Adrenal gland (tissue), 12 donors: Measurements from ENCODE around the gene FMNL2. TPM values are rescaled to one million over a fixed set of nuclear protein-coding genes. Genes with fewer than 3 reads are reported as not detected.

ENCODE experiments used
- DNase-seq, 7 donors: peaks; one replicate each; pipeline ENCODE4 v3.0.0-alpha.2; 2019 to 2020
- H3K27ac ChIP-seq, 5 donors: fragments of 200-600 bp; sonication (generic) in 4 of 5; 1 replicate in 3 of 5; 2 replicates in 2 of 5; pipeline versions ENCODE4 v1.5.1 to v1.8.0; 2016 to 2020; ENCODE audit warnings: mild to moderate bottlenecking in 1 of 5
- H3K27me3 ChIP-seq: fragments of 200-600 bp; 2 replicates; pipeline ENCODE4 v1.8.0; 2021
- H3K36me3 ChIP-seq, 2 donors: fragments of 200-600 bp; replicated peaks in 1 of 2; 1 replicate in 1 of 2; 2 replicates in 1 of 2; pipeline versions ENCODE4 v1.5.1 to v1.8.0; 2018 to 2022
- H3K4me1 ChIP-seq, 2 donors: fragments of 200-600 bp; replicated peaks in 1 of 2; 1 replicate in 1 of 2; 2 replicates in 1 of 2; pipeline versions ENCODE4 v1.5.1 to v1.8.0; 2018 to 2021
- H3K4me3 ChIP-seq, 4 donors: fragments of 200-600 bp; sonication (generic) in 3 of 4; one replicate each; pipeline ENCODE4 v1.5.1; 2016 to 2018
- H3K9me3 ChIP-seq, 3 donors: fragments of 200-600 bp; sonication (generic) in 1 of 3; replicated peaks in 1 of 3; 1 replicate in 2 of 3; 2 replicates in 1 of 3; pipeline versions ENCODE4 v1.5.1 to v1.8.0; 2016 to 2021
- CTCF ChIP-seq, 6 experiments: fragments of 450-650 bp in 4 of 6; fragments of 200-600 bp in 2 of 6; sonication (generic) in 1 of 6; IDR thresholded peaks; 1 replicate in 5 of 6; 2 replicates in 1 of 6; pipeline versions ENCODE4 v1.5.1 to v1.8.0; 2016 to 2021; ENCODE audit warnings: antibody characterized with exemption in 6 of 6, mild to moderate bottlenecking in 2 of 6, moderate library complexity in 1 of 6
- POLR2A ChIP-seq, 2 donors: fragments of 450-650 bp; IDR thresholded peaks; one replicate each; pipeline ENCODE4 v1.6.1; 2017; ENCODE audit warnings: antibody characterized with exemption in 2 of 2, mild to moderate bottlenecking in 2 of 2, moderate library complexity in 1 of 2
- WGBS, 4 donors: extraction: QIAGEN DNeasy Blood & Tissue Kit in 2 of 4; methylation state at CpG; one replicate each; pipeline versions ENCODE4 v1.1.5 to v1.1.7; 2013 to 2017; 5-methylcytosine and 5-hydroxymethylcytosine counted together
- intact Hi-C, 2 donors: fragments of 100-400 bp; cut with DNase I; formaldehyde crosslinking; loops; one replicate each; pipeline versions ENCODE4 v1.14.1 to v1.15.0; 2022 to 2023
- polyA plus RNA-seq, 3 donors: library from polyadenylated mRNA; stranded (reverse); fragments of 200-250 nt in 2 of 3; fragments of 350-450 nt in 1 of 3; fragmentation: Illumina TruSeq in 1 of 3; extraction: RNeasy Lipid Tissue Mini Kit (QIAGEN cat#74804) in 1 of 3; gene quantifications; one replicate each; pipeline ENCODE4 v1.2.3, GENCODE V29; 2013 to 2014
- total RNA-seq, 9 donors: library from RNA; depleted of rRNA in 4 of 9; stranded (reverse); fragments of >200 nt in 4 of 9; fragments of 120-200 nt in 1 of 9; fragmentation: NEBNext Ultra II Directional in 1 of 9; extraction: Animal tissue kit (Norgen Biotek cat#: 25700) in 1 of 9; gene quantifications; one replicate each; pipeline versions ENCODE4 v1.1.0 to v1.2.4, GENCODE V29; 2013 to 2023
- donor health status: healthy with polysubstance abuse.
- donor health status: Bipolar disorder and iron deficiency.
- donor health status: DM: yes; HTN: yes; CAD: no.
- donor health status: DM: no; HTN: no; CAD: no.
- donor health status: DM: no; HTN: no; CAD: no.
- donor health status: DM: yes; HTN: yes; CAD: no.

Gene FMNL2
- total and polyA plus RNA-seq, 12 donors: 23.5 to 54.2 (median 36.7) TPM

GRCh38 chr2:152560166-152560565, 225.2 kb downstream of the FMNL2 start:
- Histone ChIP-seq H3K4me3 (no peak overlapping the region), H3K27me3 (no peaks in the 10 kb centered on the region), H3K36me3 (no peaks in the 10 kb centered on the region), H3K9me3 (no peaks in the 10 kb centered on the region), H3K4me1 (peaks cover 6 to 14% of the 10 kb centered on the region in 2 donors), H3K27ac (no peak overlapping the region)
- DNase-seq: no peak
- TF ChIP-seq POLR2A (IDR thresholded peaks at IDR 0.05) (no peak), CTCF (IDR thresholded peaks at IDR 0.05) (no peak)
- intact Hi-C loops: no loop called here

- intact Hi-C loops: no loop called here
- H3K4me3 ChIP-seq: no peak overlapping the region
- DNase-seq: no peak
- no peaks in the 10 kb centered on the region for H3K27me3 ChIP-seq
- no peaks in the 10 kb centered on the region for H3K9me3 ChIP-seq
- TF ChIP-seq POLR2A (IDR thresholded peaks at IDR 0.05) (no peak), CTCF (IDR thresholded peaks at IDR 0.05) (no peak)
- peaks cover 6 to 14% of the 10 kb centered on the region in 2 donors for H3K4me1 ChIP-seq
- H3K27ac ChIP-seq: no peak overlapping the region
- H3K36me3 ChIP-seq: no peaks in the 10 kb centered on the region
- WGBS, 4 donors: 92 to 97% (median 96%) methylated on average over 6 of the region's 6 CpGs
Observed at GRCh38 chr2:152560873-152561595, 226.1 kb downstream of the FMNL2 start.

DNA sequence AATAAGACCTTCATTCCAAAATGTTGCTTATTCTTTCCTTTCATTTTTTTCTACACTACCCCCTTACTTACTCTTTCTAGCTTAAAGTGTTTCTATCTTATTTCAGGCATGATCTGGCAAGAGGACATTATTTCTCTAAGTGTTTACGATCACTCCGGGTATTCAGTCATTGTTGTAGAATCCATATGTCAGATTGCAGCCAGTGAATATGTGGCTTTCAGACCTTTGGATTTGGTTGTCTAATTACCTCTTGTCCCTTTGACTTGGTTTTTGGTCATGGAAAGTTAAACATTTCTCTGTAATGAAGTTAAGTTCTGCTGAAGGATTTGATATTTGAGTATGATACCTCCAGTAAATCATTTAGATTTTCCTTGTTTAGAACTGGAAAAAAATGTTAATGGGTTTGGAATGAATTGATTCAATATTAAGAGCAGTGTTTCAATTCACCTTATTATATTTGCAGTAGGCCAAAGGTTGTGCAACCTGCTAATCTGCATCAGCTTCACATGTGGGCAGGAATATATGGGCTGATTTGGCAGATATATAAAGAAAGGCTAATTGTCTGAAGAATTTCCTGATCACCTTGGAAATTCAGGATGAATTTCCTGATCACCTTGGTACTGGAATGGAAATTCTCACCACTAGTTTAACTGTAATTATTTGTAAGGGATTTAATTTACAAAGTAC, 227.4 kb downstream of the FMNL2 start:
- TF ChIP-seq POLR2A (IDR thresholded peaks at IDR 0.05): no peak
- TF ChIP-seq CTCF (IDR thresholded peaks at IDR 0.05): no peak
- Histone ChIP-seq H3K9me3 (no peaks in the 10 kb centered on the region), H3K4me1 (peaks cover 6 to 14% of the 10 kb centered on the region in 2 donors), H3K27me3 (no peaks in the 10 kb centered on the region), H3K4me3 (no peak overlapping the region), H3K36me3 (no peaks in the 10 kb centered on the region), H3K27ac (no peak overlapping the region)
- WGBS, 4 donors: 96 to 100% (median 97%) methylated on average over 2 of the region's 2 CpGs
- intact Hi-C loops: no loop called here
- no peak for DNase-seq

DNA sequence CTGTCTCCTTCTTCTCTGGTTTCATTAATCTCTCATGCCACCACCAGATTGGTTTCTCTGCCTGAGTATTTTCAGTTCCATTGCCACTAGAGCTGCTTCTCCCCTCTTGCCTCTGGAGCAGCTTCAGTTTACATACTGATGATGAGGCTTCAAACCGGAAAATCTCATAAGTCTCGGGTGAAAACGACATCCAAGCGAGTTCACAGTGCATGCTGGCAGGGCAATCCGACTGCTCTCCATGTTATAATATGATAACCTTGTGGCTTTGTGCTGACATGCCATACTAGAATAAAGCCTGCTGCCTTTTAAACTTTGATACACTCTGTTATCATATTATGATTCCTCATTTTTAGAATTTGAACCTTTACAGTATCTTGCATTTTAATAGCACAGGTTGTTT, 228.8 kb downstream of the FMNL2 start:
- TF ChIP-seq POLR2A (IDR thresholded peaks at IDR 0.05) (no peak), CTCF (IDR thresholded peaks at IDR 0.05) (no peak)
- H3K9me3 ChIP-seq: no peaks in the 10 kb centered on the region
- H3K4me3 ChIP-seq: no peak overlapping the region
- H3K27ac ChIP-seq: no peak overlapping the region
- H3K4me1 ChIP-seq: peaks cover 6 to 14% of the 10 kb centered on the region in 2 donors
- intact Hi-C loops: no loop called here
- no peaks in the 10 kb centered on the region for H3K36me3 ChIP-seq
- 39 to 51% (median 44%) methylated on average over 5 of the region's 5 CpGs for WGBS, 4 donors
- H3K27me3 ChIP-seq: no peaks in the 10 kb centered on the region
- no peak for DNase-seq
